Endothelial cell of hepatic sinusoid (primary cell): Measurements from ENCODE around the gene NDUFAF8.

Experiments used
- in situ Hi-C: cut with HindIII; loops from 2 replicates; pipeline ENCODE4 v1.10.0; 2017; ENCODE audit warnings: low sequenced_read_pairs

NDUFAF8 gene

GRCh38 chr17:81237591-81238489 lies 1.3 kb upstream of the NDUFAF8 start:
- in situ Hi-C loops: no loop called here

DNA sequence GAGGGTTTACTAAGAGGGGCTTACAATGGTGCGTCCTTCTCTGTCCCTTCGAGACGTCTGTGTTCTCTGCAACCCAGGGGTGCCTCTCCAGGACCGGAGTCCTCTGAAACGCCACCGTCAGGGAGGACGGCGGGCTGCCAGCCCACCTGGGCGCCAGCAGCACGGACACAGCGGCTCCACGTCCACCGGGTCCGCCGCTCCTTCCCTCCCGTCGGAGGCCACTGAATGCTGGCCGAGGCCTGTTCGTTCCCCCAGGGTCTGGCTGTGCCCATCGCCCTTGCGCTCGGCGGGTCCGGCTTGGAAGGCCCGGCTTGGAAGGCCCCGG lies 666 bp upstream of the NDUFAF8 start:
- in situ Hi-C loops: no loop called here

DNA sequence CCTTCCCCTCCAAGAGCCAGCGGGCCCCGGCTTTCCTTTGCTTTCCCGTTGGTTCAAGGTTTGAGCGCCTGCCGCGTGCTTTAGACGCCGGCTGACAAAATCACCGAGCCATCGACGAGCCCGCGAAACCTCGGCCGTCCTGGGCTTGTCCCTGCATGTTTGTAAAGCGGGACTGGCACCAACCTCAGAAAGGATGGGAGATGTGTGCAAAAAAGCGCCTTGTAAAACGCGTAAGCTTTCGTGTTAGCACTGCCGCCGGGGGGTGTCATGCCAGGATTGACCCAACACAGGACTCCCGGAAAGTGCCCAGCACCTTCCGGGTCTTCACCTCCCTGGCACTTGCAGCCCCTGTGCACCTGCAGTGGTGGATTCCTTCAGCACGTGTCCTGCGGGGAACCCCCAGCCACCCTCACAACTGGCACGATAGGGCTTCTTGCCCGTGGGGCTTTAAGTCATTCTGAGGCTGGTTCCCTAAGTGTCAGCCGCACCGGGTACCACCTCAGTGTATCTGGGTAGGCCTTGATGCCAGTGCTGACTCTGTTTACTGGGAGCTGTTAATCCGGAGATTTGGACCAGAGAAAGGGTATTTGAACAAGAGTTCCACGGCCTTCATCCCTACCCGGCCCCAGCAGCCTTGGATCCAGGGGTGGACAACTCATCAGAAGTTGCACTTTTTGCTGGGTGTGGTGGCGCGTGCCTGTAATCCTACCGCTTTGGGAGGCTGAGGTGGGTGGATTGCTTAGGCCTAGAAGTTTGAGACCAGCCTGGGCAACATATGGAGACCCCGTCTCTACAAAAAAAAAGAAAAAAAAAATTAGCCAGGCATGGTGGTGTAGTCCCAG lies 817 bp downstream of the NDUFAF8 start:
- in situ Hi-C loops: no loop called here

DNA sequence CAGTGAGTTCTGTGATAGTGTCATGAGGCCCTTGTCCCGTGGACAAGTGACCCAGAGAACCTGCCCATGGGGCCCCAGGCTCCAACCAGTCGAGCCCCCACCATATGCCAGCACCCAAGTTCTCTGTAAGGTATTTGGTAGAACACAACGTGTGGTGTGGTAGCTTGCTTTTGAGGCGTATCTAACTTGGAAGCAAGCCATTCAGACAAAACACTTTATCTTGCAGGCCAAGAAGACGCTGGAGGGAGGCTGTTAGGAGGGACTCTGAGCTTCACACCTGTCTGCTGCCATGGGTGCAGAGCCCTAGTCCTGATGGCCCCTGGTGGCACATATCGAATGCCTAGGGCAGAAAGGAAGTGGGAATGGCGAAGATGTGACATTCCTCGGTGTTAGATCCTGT lies 1.6 kb downstream of the NDUFAF8 start:
- in situ Hi-C loops: no loop called here

GRCh38 chr17:81241203-81241602 lies 2.1 kb downstream of the NDUFAF8 start:
- in situ Hi-C loops: no loop called here

DNA sequence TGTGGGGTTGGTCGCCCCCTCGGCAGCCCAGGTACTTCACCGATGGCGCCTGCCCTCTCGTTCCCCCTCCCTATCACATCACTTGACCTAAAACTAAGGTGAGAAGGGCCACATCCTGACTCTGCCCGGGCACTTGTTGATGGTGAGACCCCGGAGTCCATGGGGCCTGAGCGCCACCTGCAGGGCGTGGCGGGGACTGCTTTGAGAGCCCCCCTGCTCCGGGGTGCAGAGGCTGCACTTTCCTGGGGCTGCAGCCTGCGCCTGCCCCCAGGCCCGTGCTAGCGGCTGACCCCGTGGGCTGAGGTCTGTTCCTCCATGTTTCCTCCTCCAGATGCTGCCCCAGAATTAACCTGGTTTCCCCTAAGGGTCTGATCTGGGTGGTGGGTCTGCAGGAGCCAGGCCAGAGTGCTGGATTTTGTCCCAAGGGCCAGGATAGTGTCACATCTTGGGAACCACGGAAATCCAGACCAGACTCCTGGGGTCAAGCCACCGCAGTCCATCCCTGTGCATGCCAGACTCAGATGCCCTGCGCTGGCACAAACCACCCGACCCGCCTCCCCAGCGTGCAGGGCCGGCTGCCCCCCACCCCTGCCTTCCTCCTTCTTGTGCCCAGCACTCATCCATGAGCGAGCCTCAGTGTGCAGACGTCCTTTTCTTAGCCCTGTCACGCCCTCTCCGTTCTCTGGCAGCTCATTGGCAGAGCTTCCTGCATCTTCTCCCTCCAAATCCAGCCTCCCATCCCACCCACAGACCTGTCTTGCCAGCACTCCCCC lies 2.7 kb downstream of the NDUFAF8 start:
- in situ Hi-C loops: no loop called here

GRCh38 chr17:81242421-81243332 lies 3.6 kb downstream of the NDUFAF8 start:
- in situ Hi-C loops: no loop called here

GRCh38 chr17:81243333-81243664 lies 4.2 kb downstream of the NDUFAF8 start:
- in situ Hi-C loops: no loop called here

- in situ Hi-C loops: no loop called here
These were observed 5.4 kb downstream of the NDUFAF8 start for GRCh38 chr17:81244358-81245023.

DNA sequence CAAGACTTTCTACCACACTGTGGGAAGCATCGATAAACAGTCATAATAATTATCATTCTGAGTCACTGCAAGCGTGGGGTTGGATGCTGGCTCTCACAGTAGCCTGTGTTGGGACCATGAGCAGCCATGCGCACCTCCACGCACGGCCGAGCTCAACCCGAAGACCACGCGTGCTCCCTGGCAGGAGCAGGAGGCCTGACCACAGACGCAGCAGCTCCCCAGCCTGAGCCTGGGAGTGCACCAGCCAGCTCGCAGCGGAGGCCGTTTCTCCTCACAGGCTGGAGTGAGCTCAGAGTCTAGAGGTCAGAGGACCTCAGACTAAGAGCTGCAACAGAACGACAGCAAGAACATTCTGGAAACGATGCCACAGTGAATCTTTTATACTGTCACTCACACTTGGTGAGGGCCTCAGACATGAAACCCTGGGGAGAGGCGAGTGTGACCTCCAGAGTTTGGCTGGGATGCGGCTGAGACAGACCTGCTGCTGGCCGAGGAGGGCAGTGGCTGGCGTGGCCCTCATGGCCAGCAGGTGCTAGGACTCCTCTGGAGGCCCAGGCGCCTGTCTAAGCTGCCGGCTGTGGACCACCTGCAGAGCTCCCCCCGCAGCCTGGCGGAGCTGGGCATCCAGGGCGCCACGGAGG lies 6.0 kb downstream of the NDUFAF8 start:
- in situ Hi-C loops: no loop called here

GRCh38 chr17:81245665-81246342 lies 6.7 kb downstream of the NDUFAF8 start:
- in situ Hi-C loops: no loop called here

DNA sequence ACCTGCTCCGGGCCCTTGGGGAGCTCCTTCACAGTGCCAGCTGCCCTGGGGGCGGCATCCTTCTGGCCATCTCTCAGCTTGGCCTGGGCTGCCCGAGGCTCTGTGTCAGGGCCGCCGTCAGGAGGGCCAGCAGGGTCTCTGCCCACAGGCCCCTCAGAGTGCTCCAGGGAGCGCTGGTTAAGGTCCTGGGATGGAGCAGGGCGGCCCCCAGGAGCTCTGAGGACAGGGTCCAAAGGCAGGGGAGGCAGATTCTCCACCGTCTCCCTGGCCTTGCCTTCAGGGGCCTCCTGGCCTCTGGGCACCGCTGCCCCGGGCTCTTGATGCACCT lies 7.2 kb downstream of the NDUFAF8 start:
- in situ Hi-C loops: no loop called here

GRCh38 chr17:81246679-81247338 lies 7.7 kb downstream of the NDUFAF8 start:
- in situ Hi-C loops: no loop called here

DNA sequence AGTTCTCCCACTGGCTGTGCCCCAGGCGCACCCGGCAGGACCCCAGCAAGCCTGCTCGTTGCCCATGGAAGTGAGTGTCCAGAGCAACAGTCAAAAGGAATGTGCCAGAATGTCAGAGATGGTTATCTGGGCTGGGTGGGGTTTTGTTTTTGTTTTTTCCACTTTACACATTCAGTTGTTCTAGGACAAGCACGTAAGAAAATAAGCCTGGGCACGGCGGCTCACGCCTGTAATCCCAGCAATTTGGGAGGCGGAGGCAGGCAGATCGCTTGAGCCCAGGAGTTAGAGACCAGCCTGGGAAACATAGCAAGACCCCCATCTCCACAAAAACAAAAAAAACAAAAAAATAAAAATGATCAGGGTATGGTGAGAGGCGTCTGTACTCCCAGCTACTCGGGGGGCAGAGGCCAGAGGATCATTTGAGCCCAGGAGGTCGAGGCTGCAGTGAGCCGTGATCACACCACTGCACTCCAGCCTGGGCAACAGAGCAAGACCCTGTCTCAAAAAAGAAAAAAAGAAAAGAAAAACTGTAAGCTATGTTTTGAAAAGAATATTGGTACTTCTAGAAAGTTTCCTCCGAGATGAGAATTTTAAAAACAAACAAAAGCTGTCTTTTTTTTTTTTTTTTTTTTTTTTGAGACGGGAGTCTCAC lies 8.3 kb downstream of the NDUFAF8 start:
- in situ Hi-C loops: no loop called here

DNA sequence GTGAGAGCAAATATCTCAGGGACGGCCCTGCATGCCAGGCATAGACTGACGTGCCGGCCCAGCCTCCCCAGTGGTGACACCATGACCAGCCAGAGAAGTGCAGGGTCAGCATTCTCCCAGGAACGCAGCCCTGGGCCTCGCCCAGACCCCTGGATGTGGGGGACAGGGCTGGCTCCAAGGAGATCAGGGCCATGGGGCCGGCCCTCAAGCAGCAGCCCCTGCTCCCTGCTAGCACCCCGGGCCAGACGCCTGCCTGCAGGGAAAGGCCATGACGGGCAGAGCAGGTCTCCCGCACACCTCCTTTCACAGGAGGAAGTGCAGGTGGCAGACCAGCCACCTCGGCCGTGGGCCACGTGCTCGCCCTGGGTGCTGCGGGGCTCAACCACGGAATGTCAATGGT lies 9.5 kb downstream of the NDUFAF8 start:
- in situ Hi-C loops: no loop called here

DNA sequence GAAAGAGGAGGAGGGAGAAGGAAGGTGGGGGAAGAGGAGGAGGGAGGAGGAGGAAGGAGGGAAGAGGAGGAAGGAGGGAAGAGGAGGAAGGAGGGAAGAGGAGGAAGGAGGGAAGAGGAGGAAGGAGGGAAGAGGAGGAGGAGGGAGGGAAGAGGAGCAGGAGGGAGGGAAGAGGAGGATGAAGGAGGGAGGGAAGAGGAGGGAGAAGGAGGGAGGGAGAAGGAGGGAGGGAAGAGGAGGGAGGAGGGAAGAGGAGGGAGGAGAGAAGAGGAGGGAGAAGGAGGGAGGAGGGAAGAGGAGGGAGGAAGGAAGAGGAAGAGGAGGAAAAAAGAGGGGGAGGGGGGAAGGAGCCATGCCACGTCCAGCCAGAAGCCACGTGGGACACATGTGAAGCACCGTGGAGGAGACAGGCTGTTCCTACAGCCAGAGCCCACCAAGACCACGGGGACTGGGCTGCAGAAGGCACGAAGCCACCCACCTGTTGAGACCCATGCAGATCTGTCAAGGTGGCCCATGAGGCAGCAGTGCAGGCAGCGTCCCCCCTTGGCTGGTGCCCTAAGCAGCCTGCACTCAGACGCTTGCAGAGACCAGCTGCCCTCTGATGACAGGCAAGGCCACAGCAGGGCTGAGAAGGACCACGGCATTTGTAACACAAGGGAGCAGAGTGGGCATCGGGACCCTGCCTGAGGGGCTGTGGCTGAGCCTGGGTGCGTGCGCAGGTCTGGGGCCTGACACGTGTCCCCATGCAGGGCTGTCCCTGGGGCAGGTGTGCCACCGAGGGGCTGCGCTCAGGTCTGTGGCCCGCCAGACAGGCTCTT lies 10.3 kb downstream of the NDUFAF8 start:
- in situ Hi-C loops: no loop called here
